ENCODE data around the gene SOSTDC1. TPM values are rescaled to one million over a fixed set of nuclear protein-coding genes. Genes with fewer than 3 reads are reported as not detected.
"Not testable (repeated sequence)": the region's sequence is repeated elsewhere in the genome, so short reads cannot be mapped to it uniquely, and the experiment has no call there.

Gene SOSTDC1, protein sequence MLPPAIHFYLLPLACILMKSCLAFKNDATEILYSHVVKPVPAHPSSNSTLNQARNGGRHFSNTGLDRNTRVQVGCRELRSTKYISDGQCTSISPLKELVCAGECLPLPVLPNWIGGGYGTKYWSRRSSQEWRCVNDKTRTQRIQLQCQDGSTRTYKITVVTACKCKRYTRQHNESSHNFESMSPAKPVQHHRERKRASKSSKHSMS
- total RNA-seq, result under 0.01 TPM

DNA sequence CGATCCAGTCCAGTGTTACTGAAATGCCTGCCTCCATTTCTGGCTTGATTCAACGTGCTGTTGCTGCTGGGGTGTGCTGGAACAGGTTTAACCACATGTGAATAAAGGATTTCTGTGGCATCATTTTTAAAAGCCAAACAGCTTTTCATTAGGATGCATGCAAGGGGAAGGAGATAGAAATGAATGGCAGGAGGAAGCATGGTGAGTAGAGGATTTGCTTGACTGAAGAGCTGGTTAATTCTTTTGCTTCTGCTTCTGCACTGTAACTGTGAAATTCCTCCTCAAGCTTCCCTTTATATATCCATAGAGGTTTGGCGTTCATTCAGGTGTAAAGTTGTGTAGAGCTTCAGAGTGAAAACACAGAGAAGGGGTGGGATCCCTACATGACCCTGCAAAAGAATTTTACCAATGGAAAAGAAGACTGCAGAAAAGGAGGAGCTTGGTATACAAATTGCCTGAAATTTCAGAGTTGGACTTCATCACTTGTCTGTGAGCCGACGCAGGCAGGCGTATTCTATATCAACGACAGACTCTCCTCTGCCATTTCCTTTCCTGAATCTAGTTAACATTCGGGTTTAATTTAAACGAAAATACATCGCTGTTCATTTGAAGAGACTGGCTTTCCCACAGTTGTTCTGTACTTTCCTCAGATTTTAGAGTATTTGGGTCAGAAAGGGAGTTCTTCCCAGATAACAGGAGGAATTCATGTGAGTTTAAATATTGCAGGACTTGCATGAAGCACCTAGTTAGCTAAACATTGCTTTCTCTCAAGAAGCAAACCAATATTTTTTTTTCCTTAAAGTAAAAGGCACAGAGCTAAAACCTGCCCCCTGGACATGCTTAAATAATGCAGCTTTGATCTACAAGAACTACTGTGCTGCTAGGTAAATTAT, at the start of gene SOSTDC1:
TSS of gene SOSTDC1 (minus strand) at position 270 of the 893 bp plus-strand sequence. CDS start at position 200, 70 bp downstream.
- DNase-seq (ENCODE audit: low read depth in 2 of 3, low spot score in 2 of 3), result peak in 2 of 3 donors; percentile 3 to 14

DNA sequence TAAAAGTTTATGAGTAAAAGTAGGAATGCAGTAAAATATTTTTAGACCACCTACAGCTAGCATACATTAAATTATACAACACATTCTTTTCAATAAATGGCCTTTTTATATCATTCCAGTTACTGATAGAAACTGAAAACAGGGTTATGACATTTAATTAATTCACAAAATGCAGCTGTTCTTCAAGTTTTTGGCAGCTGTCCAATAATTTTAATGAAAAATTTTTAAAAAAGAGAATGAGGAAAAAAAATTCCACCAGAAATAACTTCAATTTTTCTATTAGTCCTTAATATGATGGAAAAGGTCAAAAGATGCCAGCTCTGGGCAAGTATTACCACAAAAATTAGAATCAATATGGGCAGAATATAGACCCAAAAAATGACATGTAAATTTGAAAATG, 49.2 kb upstream of the SOSTDC1 start:
- DNase-seq (ENCODE audit: low read depth in 2 of 3, low spot score in 2 of 3), result no peak

DNA sequence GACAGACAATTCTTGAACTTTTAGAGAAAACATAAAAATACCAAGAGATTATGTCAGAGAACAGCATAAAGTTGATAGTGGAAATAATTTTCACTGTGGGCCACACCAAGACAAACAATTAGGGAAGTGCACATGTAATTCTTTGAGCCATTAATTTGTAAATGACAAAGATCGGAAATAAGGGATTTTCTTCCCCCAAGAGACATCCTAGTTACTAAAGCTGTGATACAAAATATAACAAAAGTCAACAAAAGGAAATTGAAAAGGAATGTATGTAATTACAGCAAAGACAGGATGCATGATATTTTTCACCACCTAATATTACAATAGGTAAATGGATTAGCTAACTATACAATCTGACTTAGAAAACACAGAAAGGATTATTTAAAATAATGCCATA, 48.7 kb upstream of the SOSTDC1 start:
- no peak for DNase-seq (ENCODE audit: low read depth in 2 of 3, low spot score in 2 of 3)

DNA sequence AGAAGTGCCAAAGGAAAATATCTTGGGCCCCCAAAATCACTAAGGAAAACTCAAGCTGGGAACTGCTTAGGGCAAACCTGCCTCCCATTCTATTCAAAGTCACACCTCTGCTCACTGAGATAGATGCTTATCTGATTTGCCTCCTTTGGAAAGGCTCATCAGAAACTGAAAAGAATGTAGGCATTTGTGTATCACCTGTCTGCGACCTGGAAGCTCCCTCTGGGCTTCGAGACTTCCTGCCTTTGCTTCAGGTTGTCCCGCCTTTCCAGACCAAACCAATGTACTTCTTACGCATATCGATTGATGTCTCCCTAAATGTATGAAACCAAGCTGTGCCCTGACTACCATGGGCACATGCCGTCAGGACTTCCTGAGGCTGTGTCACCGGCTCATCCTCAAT, 46.6 kb upstream of the SOSTDC1 start:
- no peak for DNase-seq (ENCODE audit: low read depth in 2 of 3, low spot score in 2 of 3)

DNA sequence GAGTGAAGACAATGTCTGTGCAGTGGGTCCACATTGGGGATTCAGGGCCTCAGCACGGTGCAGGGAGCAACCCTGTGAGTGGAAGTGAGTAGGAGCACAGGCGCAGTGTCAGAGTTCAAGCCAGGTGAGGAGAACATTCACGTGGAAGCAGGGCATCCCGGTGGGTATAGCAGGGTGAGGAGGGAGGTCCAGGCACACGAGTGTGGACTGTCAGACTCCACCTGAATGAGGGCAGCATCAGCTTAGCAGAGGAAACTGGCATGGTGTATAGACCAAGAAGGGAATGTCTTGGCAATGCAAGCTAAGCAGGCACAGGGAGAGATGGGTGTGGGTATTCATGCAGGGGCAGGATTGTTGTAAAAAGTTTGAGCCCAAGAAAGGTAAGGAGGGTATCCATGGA, 45.8 kb upstream of the SOSTDC1 start:
- no peak for DNase-seq (ENCODE audit: low read depth in 2 of 3, low spot score in 2 of 3)

DNA sequence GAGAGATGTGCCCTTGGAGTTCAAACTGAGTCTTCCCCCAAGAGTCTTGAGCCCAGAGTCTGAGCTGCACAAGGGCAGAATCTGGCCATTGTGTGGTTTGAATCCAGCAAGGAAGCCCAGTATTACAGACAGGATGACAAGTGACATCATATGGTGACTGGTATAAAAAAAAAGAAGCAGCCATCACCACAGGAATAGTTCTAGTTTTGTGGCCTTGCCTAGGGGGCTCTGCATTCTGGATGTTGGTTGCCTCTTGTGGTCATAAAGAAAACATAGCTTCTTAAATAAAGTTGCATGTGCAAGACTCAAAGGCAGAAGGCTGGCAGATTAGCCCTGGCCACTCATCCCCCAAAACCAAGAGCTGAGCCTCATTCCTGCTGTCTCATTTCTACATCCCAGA, 44.3 kb upstream of the SOSTDC1 start:
- peak in 1 of 3 donors; percentile 24 for DNase-seq (ENCODE audit: low read depth in 2 of 3, low spot score in 2 of 3)

DNA sequence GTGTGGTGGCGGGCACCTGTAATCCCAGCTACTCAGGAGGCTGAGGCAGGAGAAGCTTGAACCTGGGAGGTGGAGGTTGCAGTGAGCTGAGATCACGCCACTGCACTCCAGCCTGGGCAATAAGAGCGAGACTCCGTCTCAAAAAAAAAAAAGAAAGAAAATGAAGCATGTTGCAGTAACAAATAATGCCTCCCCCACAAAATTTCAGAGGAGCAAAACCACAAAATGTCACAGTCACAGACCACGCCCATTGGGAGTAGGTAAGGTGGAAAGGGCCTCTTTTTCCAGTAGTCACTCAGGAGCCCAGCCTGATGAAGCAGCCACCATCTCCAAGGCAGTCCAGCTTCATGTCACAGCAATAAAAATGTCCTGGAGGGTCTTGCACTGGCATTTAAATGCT, 40.9 kb upstream of the SOSTDC1 start:
- DNase-seq (ENCODE audit: low read depth in 2 of 3, low spot score in 2 of 3), result not testable (repeated sequence)

DNA sequence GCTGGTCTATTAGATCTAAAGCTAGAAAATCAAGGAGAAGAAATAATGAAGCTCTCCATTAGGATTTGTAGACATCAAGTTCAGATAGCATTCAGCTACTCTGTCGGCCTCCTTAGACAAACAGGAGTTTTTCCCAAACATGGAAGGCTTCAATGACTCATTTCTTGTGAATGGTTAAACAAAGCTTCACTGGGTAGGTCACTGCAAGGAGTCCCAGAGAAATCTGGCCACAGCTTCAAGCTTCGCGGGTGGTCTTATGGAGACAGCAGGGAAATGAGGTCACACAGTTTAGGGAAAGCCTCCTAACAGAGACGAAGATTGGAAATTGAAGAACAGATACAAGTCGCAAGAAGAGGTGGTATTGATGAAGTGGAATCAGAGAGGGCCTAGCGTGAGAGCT, 38.5 kb upstream of the SOSTDC1 start:
- no peak for DNase-seq (ENCODE audit: low read depth in 2 of 3, low spot score in 2 of 3)

DNA sequence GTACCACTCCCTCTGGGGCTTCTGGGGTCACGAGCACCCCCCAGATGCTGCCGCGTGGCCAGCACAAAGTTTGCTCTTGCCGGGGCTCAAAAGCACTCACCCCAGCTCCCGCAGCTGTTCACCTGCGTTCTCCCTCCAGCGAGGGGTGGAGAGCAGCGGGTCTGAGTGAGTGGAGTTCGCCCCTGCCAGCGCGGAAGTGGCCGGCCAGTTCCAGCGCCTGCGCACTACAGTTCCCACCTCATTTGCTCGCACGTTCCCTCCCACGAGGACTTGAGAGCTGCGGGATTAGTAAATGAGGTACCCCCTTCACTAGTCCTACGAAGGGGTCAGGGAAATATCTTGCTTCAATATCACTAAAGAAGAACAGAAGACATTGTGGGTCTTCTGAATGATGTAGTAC, 36.8 kb upstream of the SOSTDC1 start:
- no peak for DNase-seq (ENCODE audit: low read depth in 2 of 3, low spot score in 2 of 3)

DNA sequence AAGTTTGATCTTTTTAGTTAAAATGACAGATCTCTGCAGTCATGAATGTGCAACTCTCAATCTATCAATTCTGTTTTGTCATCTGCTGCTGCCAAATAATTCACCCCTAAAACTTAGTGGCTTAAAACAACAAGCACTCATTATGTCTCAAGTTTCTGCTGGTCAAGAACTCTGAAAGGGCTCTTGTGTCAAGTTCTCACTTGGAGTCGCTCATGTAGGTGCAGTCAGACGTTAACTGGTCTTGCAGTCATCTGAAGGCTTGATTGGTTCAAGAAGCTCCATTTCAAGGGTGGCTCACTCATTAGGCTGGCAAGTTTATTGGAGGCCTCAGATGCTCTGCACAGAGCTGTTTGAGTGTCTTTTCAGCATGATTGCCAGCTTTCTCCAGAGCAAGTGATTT, 32.6 kb upstream of the SOSTDC1 start:
- no peak for DNase-seq (ENCODE audit: low read depth in 2 of 3, low spot score in 2 of 3)

DNA sequence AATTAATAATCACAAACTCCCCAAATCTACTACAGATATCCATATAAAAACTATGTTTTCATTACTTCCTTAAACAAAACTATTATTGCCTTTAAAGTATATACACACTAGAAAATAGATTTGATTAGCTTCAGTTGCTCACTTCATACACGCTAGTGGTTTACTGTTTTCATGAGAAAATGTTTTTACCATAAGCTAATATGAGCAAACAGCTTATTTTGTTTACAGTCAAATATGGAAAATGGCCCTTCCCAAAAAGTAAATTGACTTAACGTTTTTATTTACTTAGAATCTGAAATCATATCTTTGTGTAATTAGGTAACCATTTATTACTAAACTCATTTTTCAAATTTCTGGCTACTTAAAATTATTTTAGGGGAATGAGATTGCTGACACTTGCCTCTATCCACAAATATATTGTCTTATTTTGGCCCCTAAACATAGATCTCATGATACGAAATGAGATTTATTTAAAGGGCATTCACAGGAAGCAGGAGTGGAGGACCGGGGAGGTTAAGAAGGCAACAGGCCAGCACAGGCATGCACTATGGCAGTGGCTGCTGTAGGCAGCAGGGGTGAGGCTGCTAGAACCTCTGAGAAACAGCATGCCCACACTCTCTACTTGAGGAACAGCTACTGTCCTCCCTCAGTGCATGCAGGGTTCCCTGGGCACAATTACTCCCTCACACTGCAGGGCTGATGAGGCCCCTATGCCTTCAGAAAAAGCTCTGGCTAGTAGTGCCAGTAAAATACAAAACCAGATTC, 29.6 kb upstream of the SOSTDC1 start:
- no peak for DNase-seq (ENCODE audit: low read depth in 2 of 3, low spot score in 2 of 3)

DNA sequence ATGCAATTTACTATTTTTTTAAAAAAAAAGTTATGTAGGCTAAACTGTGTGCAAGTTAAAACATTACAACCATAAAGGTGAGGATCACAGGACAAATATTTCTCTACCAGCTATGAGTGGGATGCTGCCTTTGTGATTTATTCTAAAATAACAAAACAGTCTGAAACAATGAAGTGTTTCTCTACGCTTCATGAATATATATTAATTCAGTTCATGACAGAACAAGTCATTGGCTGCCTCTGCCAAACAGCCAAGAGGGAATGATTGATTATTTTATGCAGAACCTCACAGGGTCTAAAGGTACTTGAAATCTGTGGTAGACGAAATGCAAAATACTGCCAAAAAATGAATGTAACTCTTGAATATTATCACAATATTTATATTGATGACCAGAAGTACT, 29.0 kb upstream of the SOSTDC1 start:
- no peak for DNase-seq (ENCODE audit: low read depth in 2 of 3, low spot score in 2 of 3)

DNA sequence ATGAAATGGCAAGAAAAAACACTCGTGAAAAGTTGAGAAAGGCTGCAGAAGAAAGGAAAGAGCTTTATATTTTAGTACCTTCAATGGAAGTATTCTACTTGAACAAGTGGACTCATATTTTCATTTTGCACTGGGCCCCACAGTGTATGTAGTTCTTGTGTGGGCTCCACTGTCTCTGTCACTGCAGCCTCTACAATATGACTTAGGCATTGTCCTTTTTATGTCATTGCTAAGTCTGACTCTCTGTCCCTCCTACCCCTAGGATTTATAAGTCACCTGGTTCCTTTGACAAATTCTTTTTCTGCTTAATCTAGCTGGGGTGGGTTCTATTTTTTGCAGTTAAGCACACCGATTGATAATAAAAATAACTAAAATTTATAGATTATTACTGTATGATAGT, 27.7 kb upstream of the SOSTDC1 start:
- DNase-seq (ENCODE audit: low read depth in 2 of 3, low spot score in 2 of 3), result no peak

DNA sequence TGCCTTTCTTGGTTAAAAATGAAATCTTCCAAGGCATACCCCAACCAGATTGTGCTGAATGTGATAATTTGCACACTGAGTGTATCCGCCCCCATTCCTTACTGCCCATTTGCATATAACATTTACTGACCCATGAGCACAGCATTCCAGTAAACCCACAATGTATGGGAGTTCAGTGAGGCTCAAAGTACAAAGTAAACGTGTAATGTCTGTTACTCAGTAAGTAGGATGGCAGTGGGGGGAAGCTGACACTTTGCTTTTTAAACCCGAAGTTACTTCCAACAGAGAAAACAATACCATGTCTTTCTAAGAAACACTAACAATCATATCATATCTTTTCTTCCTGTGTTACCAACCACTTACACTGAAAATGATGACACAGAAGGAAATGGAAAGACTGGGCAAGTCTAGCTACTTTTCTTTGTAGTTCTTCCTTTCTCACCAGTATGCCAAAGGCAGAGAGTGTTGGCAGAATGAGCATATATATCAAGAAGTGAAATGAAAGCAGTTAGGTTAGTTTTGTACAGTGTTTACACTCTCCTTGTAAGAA, 27.1 kb upstream of the SOSTDC1 start:
- DNase-seq (ENCODE audit: low read depth in 2 of 3, low spot score in 2 of 3), result no peak

DNA sequence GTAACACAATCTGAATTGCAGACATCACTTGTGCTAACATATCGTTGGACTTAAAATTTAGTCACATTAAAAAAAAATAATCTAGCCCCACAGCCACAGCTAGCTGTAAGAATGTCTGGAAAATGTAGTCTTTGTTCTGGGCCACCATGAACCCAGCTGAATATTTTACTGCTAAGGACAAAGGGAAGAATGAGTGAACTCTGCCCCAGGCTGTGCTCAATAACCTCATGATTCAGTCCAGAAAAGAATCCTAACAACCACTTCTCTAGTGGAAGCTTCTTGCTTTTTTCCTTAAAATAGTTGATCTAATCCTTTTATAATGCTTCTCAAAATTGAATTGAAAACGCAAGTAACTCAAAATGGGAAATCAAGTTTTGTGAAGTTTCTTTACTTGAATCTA, 25.6 kb upstream of the SOSTDC1 start:
- DNase-seq (ENCODE audit: low read depth in 2 of 3, low spot score in 2 of 3), result no peak

DNA sequence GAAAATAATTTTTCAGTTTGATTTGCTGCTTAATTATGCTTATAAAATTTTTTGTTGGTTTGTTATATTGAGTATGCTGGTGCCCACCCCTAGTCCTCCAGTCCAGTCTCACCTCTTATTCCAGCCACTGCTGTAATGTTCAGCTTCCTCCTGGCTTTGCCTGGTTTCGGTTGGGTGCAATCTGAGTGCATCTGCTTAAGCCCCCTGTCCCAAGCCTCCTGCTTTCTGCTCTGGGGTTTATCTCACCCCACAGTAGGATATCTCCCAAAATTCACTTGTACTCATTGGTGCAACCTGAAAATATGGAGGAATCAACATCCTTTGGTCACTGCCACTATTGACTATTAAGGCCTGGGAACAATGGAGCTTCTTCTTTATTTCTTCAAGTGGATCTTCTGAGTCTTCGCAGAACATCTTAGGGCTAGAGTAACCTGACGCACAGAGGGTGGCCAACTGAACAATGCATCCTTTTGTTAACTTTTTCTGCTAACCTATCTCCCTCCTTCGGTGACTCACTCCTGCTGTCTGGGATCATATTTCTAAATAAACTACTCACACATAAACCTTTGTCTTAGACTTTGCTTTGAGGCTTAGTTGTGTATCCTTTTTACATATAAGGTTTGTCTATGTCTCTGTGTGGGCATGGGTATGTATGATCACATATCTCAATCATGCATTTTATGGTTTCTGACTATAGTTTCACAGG, 19.1 kb upstream of the SOSTDC1 start:
- no peak for DNase-seq (ENCODE audit: low read depth in 2 of 3, low spot score in 2 of 3)

DNA sequence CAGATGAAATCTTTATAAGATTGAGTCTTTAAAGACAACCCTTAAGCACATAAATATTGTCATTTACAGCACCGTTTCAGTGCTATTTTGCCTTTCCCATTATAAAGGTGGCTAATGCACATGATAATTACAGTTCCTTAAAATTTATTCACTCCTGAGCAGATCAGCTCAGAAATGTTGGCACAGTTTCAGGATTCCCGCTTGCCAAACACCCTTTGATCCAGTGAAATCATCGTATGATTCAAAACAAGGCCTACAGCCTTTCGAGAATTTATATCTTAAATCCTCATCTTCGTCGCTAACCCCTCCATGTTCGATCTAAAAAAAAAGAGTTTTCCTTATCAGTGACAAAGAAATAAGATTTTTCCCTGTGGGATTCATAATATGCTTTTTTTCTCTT, 14.1 kb upstream of the SOSTDC1 start:
- DNase-seq (ENCODE audit: low read depth in 2 of 3, low spot score in 2 of 3), result no peak

DNA sequence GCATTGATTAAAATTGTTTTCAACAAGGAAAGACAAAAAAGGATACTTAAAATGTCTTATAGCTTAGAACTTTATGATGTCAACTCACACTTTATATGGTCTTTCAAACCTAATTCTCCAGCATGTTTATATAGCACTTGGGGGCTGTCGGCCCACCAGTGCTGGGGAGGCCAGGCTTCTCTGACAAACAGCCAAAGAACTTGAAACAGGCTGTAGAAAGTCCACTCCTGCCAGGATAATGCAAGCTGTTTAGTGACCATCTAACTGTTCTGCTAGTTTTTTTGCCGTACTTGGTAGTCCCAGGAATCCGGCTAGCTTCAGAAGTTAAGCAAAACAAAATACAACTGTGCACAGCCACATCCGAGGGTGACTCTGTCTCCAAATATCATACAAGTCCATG, 13.6 kb upstream of the SOSTDC1 start:
- DNase-seq (ENCODE audit: low read depth in 2 of 3, low spot score in 2 of 3), result no peak

DNA sequence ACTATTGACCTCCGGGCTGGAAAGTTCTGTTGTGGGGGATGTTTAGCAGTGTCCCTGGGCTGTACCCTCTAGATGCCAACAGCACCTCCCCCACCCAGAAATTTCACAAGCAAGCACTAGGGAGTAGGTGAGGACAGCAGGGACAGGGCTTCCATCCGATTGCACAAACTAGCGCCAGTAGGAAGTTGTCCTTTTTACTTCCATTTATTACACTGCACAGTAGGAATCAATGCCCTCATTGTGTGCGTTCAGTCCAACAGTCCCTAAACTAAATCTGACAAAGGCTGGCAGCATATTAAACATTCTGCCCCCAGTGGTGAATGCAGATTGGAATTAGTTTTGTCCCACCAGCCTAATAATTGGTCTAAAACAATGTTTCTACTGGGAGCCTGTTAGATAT, 6.4 kb upstream of the SOSTDC1 start:
- DNase-seq (ENCODE audit: low read depth in 2 of 3, low spot score in 2 of 3), result no peak

DNA sequence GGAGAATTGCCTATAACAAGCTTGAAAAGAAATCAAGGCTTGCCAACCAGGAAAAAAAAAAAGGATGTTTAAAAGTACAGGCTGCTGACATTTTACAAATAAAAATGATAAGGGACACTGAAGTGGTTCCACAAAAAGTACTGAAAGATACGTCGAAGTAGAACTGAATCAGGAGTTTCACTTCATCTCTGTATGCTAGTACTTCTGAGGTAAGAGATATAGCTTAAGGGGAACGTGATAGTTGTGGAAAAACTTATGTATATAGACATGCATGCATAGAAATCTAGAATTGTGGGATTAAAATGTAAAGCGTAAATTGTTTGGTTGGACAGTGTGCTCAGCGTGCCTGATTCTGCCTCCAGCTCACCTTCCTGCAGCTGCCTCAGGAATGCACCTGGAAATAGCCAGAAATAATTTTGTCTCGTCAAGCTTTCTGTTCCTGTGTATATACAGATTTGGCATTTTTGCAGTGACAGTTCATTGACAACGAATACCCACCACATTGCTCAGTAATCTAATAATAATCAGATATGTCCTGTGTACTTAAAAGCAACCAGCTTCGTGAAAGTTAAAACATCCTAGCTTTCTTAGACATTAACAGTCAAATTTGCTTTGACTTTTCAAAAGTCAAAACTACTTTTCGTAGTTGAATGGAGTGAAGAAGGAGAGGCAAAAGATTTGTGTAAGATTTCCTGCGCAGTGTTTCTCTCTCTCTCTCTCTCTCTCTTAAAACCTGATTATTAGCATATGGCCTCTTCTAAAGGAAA, 1.4 kb downstream of the SOSTDC1 start:
- no peak for DNase-seq (ENCODE audit: low read depth in 2 of 3, low spot score in 2 of 3)

Measured in hematopoietic multipotent progenitor cell (in vitro differentiated cells).